Measurements from ENCODE around the gene RFX3. TPM values are rescaled to one million over a fixed set of nuclear protein-coding genes. Genes with fewer than 3 reads are reported as not detected.

RFX3 gene
- total RNA-seq, 1 experiment from 2014 or later, result 9.9 TPM

DNA sequence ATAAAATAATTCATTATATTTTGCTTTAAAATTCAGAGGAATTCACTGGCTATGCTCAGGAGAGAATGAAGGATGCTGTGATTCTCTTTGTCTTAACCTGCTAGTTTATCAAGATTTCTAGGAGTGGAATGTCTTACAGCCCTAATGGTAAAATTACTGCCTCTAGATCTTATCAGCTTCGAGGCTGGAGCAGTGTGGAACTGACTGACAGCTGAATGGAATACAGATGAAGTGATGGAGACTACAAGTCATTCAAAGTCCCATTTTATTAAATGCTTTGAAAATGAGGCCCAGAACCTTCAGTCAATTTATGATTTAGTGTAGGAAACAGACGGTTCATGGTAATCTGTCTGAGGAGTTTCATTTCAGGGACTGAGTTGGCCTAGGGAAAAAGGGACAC, 202.1 kb downstream of the RFX3 start:
- no peaks in the 10 kb centered on the region for H3K79me1 ChIP-seq (ENCODE audit: insufficient read depth, low read depth, low read length, poor library complexity, severe bottlenecking)
- H3K4me1 ChIP-seq (ENCODE audit: insufficient read depth, low read length), result no peaks in the 10 kb centered on the region; the same call in 1 of the 2 replicates
- no peaks in the 10 kb centered on the region for H3K79me2 ChIP-seq (ENCODE audit: insufficient read depth, low read length)
- Mint-ChIP-seq H3K4me3 (no peak overlapping the region), H3K9me3 (no peaks in the 10 kb centered on the region), H3K27me3 (ENCODE audit: low read depth) (no peaks in the 10 kb centered on the region), H3K36me3 (ENCODE audit: insufficient read depth in 1 of 3, low read depth in 3 of 3) (no peaks in the 10 kb centered on the region; a peak in 1 of 7 replicates), H3K4me1 (no peaks in the 10 kb centered on the region), H3K27ac (peak overlapping the region in 1 of 3 experiments; percentile 36; a peak in 2 of 7 replicates)
- H2BK12ac ChIP-seq (ENCODE audit: insufficient read length, low read depth, low read length), result no peak overlapping the region
- no peak overlapping the region for H3T11ph ChIP-seq (ENCODE audit: low read length)
- H2BK20ac ChIP-seq (ENCODE audit: low read depth, low read length, poor library complexity, severe bottlenecking), result no peak overlapping the region
- WGBS (ENCODE audit: extremely low coverage, insufficient read length, low lambda C conversion rate), result no CpG with 5 or more reads among the region's 2 CpGs
- H3K9ac ChIP-seq (ENCODE audit: extremely low read depth, insufficient read length, low read length), result no peak overlapping the region
- H3K14ac ChIP-seq (ENCODE audit: insufficient read depth, low read length), result no peak overlapping the region
- no peak overlapping the region for H3K56ac ChIP-seq (ENCODE audit: insufficient read length, low read depth, low read length)
- TF ChIP-seq, protein P1, sequence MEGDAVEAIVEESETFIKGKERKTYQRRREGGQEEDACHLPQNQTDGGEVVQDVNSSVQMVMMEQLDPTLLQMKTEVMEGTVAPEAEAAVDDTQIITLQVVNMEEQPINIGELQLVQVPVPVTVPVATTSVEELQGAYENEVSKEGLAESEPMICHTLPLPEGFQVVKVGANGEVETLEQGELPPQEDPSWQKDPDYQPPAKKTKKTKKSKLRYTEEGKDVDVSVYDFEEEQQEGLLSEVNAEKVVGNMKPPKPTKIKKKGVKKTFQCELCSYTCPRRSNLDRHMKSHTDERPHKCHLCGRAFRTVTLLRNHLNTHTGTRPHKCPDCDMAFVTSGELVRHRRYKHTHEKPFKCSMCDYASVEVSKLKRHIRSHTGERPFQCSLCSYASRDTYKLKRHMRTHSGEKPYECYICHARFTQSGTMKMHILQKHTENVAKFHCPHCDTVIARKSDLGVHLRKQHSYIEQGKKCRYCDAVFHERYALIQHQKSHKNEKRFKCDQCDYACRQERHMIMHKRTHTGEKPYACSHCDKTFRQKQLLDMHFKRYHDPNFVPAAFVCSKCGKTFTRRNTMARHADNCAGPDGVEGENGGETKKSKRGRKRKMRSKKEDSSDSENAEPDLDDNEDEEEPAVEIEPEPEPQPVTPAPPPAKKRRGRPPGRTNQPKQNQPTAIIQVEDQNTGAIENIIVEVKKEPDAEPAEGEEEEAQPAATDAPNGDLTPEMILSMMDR (conservative IDR thresholded peaks at IDR 0.05), result no peak
- no peaks in the 10 kb centered on the region for H3K23me2 ChIP-seq (ENCODE audit: insufficient read length, low read depth, low read length, poor library complexity, severe bottlenecking)
- no peak overlapping the region for H2AFZ ChIP-seq (ENCODE audit: low read length)
- H4K20me1 ChIP-seq (ENCODE audit: control insufficient read depth, insufficient read depth, insufficient read length), result no peaks in the 10 kb centered on the region
- no peak overlapping the region for H3K27ac ChIP-seq (ENCODE audit: insufficient read length, low read depth, low read length)
- no peak overlapping the region for H3K23ac ChIP-seq (ENCODE audit: insufficient read length, low read depth, low read length)
- H2AK5ac ChIP-seq (ENCODE audit: insufficient read length, low read length), result no peak overlapping the region
- H3K18ac ChIP-seq (ENCODE audit: insufficient read length, low read depth, low read length), result no peak overlapping the region
- H3K4me2 ChIP-seq (ENCODE audit: insufficient read depth, insufficient read length, low read length), result no peak overlapping the region
- no peak overlapping the region for H3K4ac ChIP-seq (ENCODE audit: low read depth, low read length)
- H3K27me3 ChIP-seq (ENCODE audit: insufficient read depth, low read length), result no peaks in the 10 kb centered on the region
- no peak overlapping the region for H2BK15ac ChIP-seq (ENCODE audit: low read depth, low read length)
- DNase-seq, result no peak
- no peak overlapping the region for H4K91ac ChIP-seq (ENCODE audit: insufficient read length, low read depth, low read length)
- H2BK5ac ChIP-seq (ENCODE audit: insufficient read length, low read length), result no peak overlapping the region
- no peak overlapping the region for H4K5ac ChIP-seq (ENCODE audit: insufficient read length, low read depth, low read length)
- no peak overlapping the region for H4K8ac ChIP-seq (replicated peaks; ENCODE audit: insufficient read length, low read depth, low read length)
- H2BK120ac ChIP-seq (ENCODE audit: low read depth, low read length, poor library complexity, severe bottlenecking), result no peak overlapping the region
- H3K9me3 ChIP-seq (ENCODE audit: control insufficient read depth, low read depth, low read length), result no peaks in the 10 kb centered on the region

Data from H9 (cell line).